ENCODE data around the gene ASXL1.
"Not testable (repeated sequence)": the region's sequence is repeated elsewhere in the genome, so short reads cannot be mapped to it uniquely, and the experiment has no call there.

The ASXL1 gene
- total RNA-seq, result 18.8 to 60.5 (median 41.3) reads per million in 18 experiments

- DNase-seq, result peak; percentile 93 to 95
These were observed at the start of gene ASXL1 for GRCh38 chr20:32357869-32358631. TSS of gene ASXL1 (plus strand) at chr20:32358331. CDS start at chr20:32358776, 445 bp downstream.

GRCh38 chr20:32312718-32313424 is 45.3 kb upstream of the ASXL1 start:
- no peak for DNase-seq

GRCh38 chr20:32314768-32315167 is 43.4 kb upstream of the ASXL1 start:
- no peak for DNase-seq

- DNase-seq, result no peak
These were observed 42.7 kb upstream of the ASXL1 start for GRCh38 chr20:32315399-32315798.

GRCh38 chr20:32315891-32316290 is 42.2 kb upstream of the ASXL1 start:
- DNase-seq, result no peak

- DNase-seq, result no peak
These were observed 41.5 kb upstream of the ASXL1 start for GRCh38 chr20:32316667-32317066.

GRCh38 chr20:32319100-32319499 is 39.0 kb upstream of the ASXL1 start:
- DNase-seq, result no peak

GRCh38 chr20:32320305-32320704 is 37.8 kb upstream of the ASXL1 start:
- no peak for DNase-seq

- no peak for DNase-seq
These were observed 36.7 kb upstream of the ASXL1 start for GRCh38 chr20:32321390-32321789.

GRCh38 chr20:32322260-32322659 is 35.9 kb upstream of the ASXL1 start:
- not testable (repeated sequence) for DNase-seq

- DNase-seq, result not testable (repeated sequence)
These were observed 34.4 kb upstream of the ASXL1 start for GRCh38 chr20:32323761-32324160.

- DNase-seq, result no peak
These were observed 32.2 kb upstream of the ASXL1 start for GRCh38 chr20:32325706-32326503.

GRCh38 chr20:32326504-32326845 is 31.7 kb upstream of the ASXL1 start:
- DNase-seq, result no peak

GRCh38 chr20:32327087-32327681 is 30.9 kb upstream of the ASXL1 start:
- no peak for DNase-seq

GRCh38 chr20:32329817-32330554 is 28.1 kb upstream of the ASXL1 start:
- no peak for DNase-seq

GRCh38 chr20:32330555-32330897 is 27.6 kb upstream of the ASXL1 start:
- no peak for DNase-seq

- peak; percentile 70 to 81 for DNase-seq
These were observed 25.5 kb upstream of the ASXL1 start for GRCh38 chr20:32332614-32333013.

GRCh38 chr20:32333181-32333987 is 24.7 kb upstream of the ASXL1 start:
- no peak for DNase-seq

- peak; percentile 93 to 95 for DNase-seq
These were observed 23.9 kb upstream of the ASXL1 start for GRCh38 chr20:32333988-32334885.

- peak; percentile 85 to 96 for DNase-seq
These were observed 21.2 kb upstream of the ASXL1 start for GRCh38 chr20:32336918-32337347.
